Activated CD8-positive, alpha-beta T cell treated with anti-CD3 and anti-CD28 coated beads, Interleukin-2, amount 10 ng/mL, durations not matched to agents 7 days and 5 days (primary cell): ENCODE measurements around the gene P3H2. TPM values are rescaled to one million over a fixed set of nuclear protein-coding genes. Genes with fewer than 3 reads are reported as not detected.
"Not testable (repeated sequence)": the region's sequence is repeated elsewhere in the genome, so short reads cannot be mapped to it uniquely, and the experiment has no call there.

ENCODE experiments used
- ATAC-seq: fragments of 150-1000 bp; cut with Tn5 transposase; one replicate; pipeline ENCODE4 v1.10.0; 2021; ENCODE audit warnings: moderate library complexity
- CTCF ChIA-PET: fragments of 350-600 bp; sonication (Branson Sonifier 250); formaldehyde crosslinking; loops from one replicate; lab custom pipeline; 2021; ENCODE audit warnings: antibody characterized with exemption; lab: Charles Lee
- POLR2A ChIA-PET: fragments of 350-600 bp; sonication (Branson Sonifier 250); formaldehyde crosslinking; loops from one replicate; lab custom pipeline; 2021; ENCODE audit warnings: antibody characterized with exemption; lab: Charles Lee
- DNase-seq: peaks from one replicate; pipeline ENCODE4 v3.0.0-alpha.2; 2020
- H3K27ac Mint-ChIP-seq: one replicate; pipeline ENCODE4 v1.8.0; 2021; ENCODE audit warnings: mild to moderate bottlenecking, mixed read lengths
- H3K27me3 Mint-ChIP-seq: one replicate; pipeline ENCODE4 v1.8.0; 2021; ENCODE audit warnings: low read depth, mixed read lengths
- H3K36me3 Mint-ChIP-seq: one replicate; pipeline ENCODE4 v1.8.0; 2021; ENCODE audit warnings: low read depth, mixed read lengths
- H3K4me1 Mint-ChIP-seq: one replicate; pipeline ENCODE4 v1.8.0; 2021; ENCODE audit warnings: low read depth, mixed read lengths
- H3K4me3 Mint-ChIP-seq: one replicate; pipeline ENCODE4 v1.8.0; 2021; ENCODE audit warnings: mild to moderate bottlenecking, mixed read lengths
- H3K9me3 Mint-ChIP-seq: one replicate; pipeline ENCODE4 v1.8.0; 2022; ENCODE audit warnings: mixed read lengths; ENCODE audit not compliant: insufficient read depth
- total RNA-seq, 2 experiments: library from RNA; stranded (reverse); gene quantifications; one replicate each; pipeline ENCODE4 v1.2.3, GENCODE V29; 2021

The P3H2 gene
- total RNA-seq, 2 experiments from 2014 or later = not detected

GRCh38 chr3:190077395-190078045 is 43.2 kb downstream of the P3H2 start:
- H3K4me1 Mint-ChIP-seq = no peaks in the 10 kb centered on the region
- H3K36me3 Mint-ChIP-seq = no peaks in the 10 kb centered on the region
- ChIA-PET CTCF (no interaction called here), POLR2A (no interaction called here)
- ATAC-seq (no peak), DNase-seq (no peak)
- H3K4me3 Mint-ChIP-seq = no peak overlapping the region
- no peak overlapping the region for H3K27ac Mint-ChIP-seq
- H3K27me3 Mint-ChIP-seq = peaks cover 7% of the 10 kb centered on the region
- H3K9me3 Mint-ChIP-seq = no peaks in the 10 kb centered on the region

- no peak for ATAC-seq
- CTCF ChIA-PET = no interaction called here
Observed at GRCh38 chr3:190076601-190077394, 43.9 kb downstream of the P3H2 start.

GRCh38 chr3:190076136-190076535 is 44.6 kb downstream of the P3H2 start:
- Mint-ChIP-seq H3K4me1 (no peaks in the 10 kb centered on the region), H3K36me3 (no peaks in the 10 kb centered on the region), H3K27ac (no peak overlapping the region), H3K4me3 (no peak overlapping the region), H3K27me3 (peaks cover 7% of the 10 kb centered on the region), H3K9me3 (no peaks in the 10 kb centered on the region)
- POLR2A ChIA-PET = no interaction called here
- CTCF ChIA-PET = no interaction called here
- no peak for ATAC-seq
- DNase-seq = no peak

More at GRCh38 chr3:190076601-190077394, 43.9 kb downstream of the P3H2 start:
- Mint-ChIP-seq H3K27ac (no peak overlapping the region), H3K4me3 (no peak overlapping the region), H3K9me3 (no peaks in the 10 kb centered on the region), H3K27me3 (peaks cover 7% of the 10 kb centered on the region), H3K36me3 (no peaks in the 10 kb centered on the region), H3K4me1 (no peaks in the 10 kb centered on the region)
- POLR2A ChIA-PET = no interaction called here
- DNase-seq = no peak

- DNase-seq = no peak
- Mint-ChIP-seq H3K9me3 (no peaks in the 10 kb centered on the region), H3K36me3 (no peaks in the 10 kb centered on the region), H3K4me1 (no peaks in the 10 kb centered on the region), H3K27me3 (peaks cover 4% of the 10 kb centered on the region), H3K27ac (no peak overlapping the region), H3K4me3 (no peak overlapping the region)
- POLR2A ChIA-PET = no interaction called here
- CTCF ChIA-PET = no interaction called here
- no peak for ATAC-seq
Observed at GRCh38 chr3:190074817-190075216, 45.9 kb downstream of the P3H2 start.

- no peaks in the 10 kb centered on the region for H3K4me1 Mint-ChIP-seq
- CTCF ChIA-PET = no interaction called here
- ATAC-seq = no peak
- no peaks in the 10 kb centered on the region for H3K9me3 Mint-ChIP-seq
- H3K36me3 Mint-ChIP-seq = no peaks in the 10 kb centered on the region
- POLR2A ChIA-PET = no interaction called here
- H3K4me3 Mint-ChIP-seq = no peak overlapping the region
- no peak for DNase-seq
- peaks cover 4% of the 10 kb centered on the region for H3K27me3 Mint-ChIP-seq
- no peak overlapping the region for H3K27ac Mint-ChIP-seq
Observed at GRCh38 chr3:190073264-190074008, 47.3 kb downstream of the P3H2 start.

GRCh38 chr3:190072856-190073255 is 47.8 kb downstream of the P3H2 start:
- Mint-ChIP-seq H3K4me3 (no peak overlapping the region), H3K27me3 (peaks cover 4% of the 10 kb centered on the region), H3K9me3 (no peaks in the 10 kb centered on the region), H3K27ac (no peak overlapping the region), H3K36me3 (no peaks in the 10 kb centered on the region), H3K4me1 (no peaks in the 10 kb centered on the region)
- ChIA-PET POLR2A (no interaction called here), CTCF (no interaction called here)
- DNase-seq (no peak), ATAC-seq (no peak)

- ATAC-seq, H3K27me3 Mint-ChIP-seq, CTCF ChIA-PET, H3K4me1 Mint-ChIP-seq, H3K27ac Mint-ChIP-seq, H3K4me3 Mint-ChIP-seq, DNase-seq, POLR2A ChIA-PET, H3K9me3 Mint-ChIP-seq, H3K36me3 Mint-ChIP-seq: not testable (repeated sequence)
Observed at GRCh38 chr3:190071921-190072320, 48.8 kb downstream of the P3H2 start.

- CTCF ChIA-PET = no interaction called here
- H3K4me3 Mint-ChIP-seq = no peak overlapping the region
- H3K27me3 Mint-ChIP-seq = peaks cover 3% of the 10 kb centered on the region
- H3K9me3 Mint-ChIP-seq = no peaks in the 10 kb centered on the region
- ATAC-seq (no peak), DNase-seq (no peak)
- no peaks in the 10 kb centered on the region for H3K4me1 Mint-ChIP-seq
- H3K27ac Mint-ChIP-seq = no peak overlapping the region
- POLR2A ChIA-PET = no interaction called here
- no peaks in the 10 kb centered on the region for H3K36me3 Mint-ChIP-seq
Observed at GRCh38 chr3:190070622-190071347, 49.9 kb downstream of the P3H2 start.

- ATAC-seq = no peak
- no peaks in the 10 kb centered on the region for H3K36me3 Mint-ChIP-seq
- no peaks in the 10 kb centered on the region for H3K4me1 Mint-ChIP-seq
- ChIA-PET CTCF (no interaction called here), POLR2A (no interaction called here)
- H3K4me3 Mint-ChIP-seq = no peak overlapping the region
- H3K9me3 Mint-ChIP-seq = no peaks in the 10 kb centered on the region
- no peak for DNase-seq
- H3K27me3 Mint-ChIP-seq = no peaks in the 10 kb centered on the region
- H3K27ac Mint-ChIP-seq = no peak overlapping the region
Observed at GRCh38 chr3:190065204-190065603, 55.5 kb downstream of the P3H2 start.

- no peaks in the 10 kb centered on the region for H3K27me3 Mint-ChIP-seq
- no peaks in the 10 kb centered on the region for H3K9me3 Mint-ChIP-seq
- no peak overlapping the region for H3K4me3 Mint-ChIP-seq
- ChIA-PET POLR2A (no interaction called here), CTCF (no interaction called here)
- no peaks in the 10 kb centered on the region for H3K4me1 Mint-ChIP-seq
- DNase-seq (no peak), ATAC-seq (no peak)
- H3K27ac Mint-ChIP-seq = no peak overlapping the region
- no peaks in the 10 kb centered on the region for H3K36me3 Mint-ChIP-seq
Observed at GRCh38 chr3:190064659-190065058, 56.0 kb downstream of the P3H2 start.

- ChIA-PET CTCF (no interaction called here), POLR2A (no interaction called here)
- Mint-ChIP-seq H3K27me3 (no peaks in the 10 kb centered on the region), H3K4me1 (no peaks in the 10 kb centered on the region), H3K27ac (no peak overlapping the region), H3K4me3 (no peak overlapping the region), H3K36me3 (no peaks in the 10 kb centered on the region), H3K9me3 (no peaks in the 10 kb centered on the region)
- DNase-seq = no peak
- no peak for ATAC-seq
Observed at GRCh38 chr3:190064112-190064511, 56.6 kb downstream of the P3H2 start.
